Spleen (tissue), 11 donors: Measurements from ENCODE around the gene PLK3. TPM values are rescaled to one million over a fixed set of nuclear protein-coding genes. Genes with fewer than 3 reads are reported as not detected.

Source experiments
- DNase-seq: peaks from one replicate; pipeline ENCODE4 v3.0.0-alpha.2; 2020
- H3K27ac ChIP-seq, 8 donors: fragments of 200-600 bp; sonication (generic) in 7 of 8; 1 replicate in 4 of 8; 2 replicates in 4 of 8; pipeline versions ENCODE4 v1.5.0 to v1.8.0; 2016 to 2021; ENCODE audit warnings: inconsistent platforms in 4 of 8, mild to moderate bottlenecking in 4 of 8, moderate library complexity in 1 of 8
- H3K27me3 ChIP-seq, 7 donors: fragments of 200-600 bp; sonication (generic) in 6 of 7; replicated peaks in 1 of 7; 1 replicate in 4 of 7; 2 replicates in 3 of 7; pipeline versions ENCODE4 v1.5.0 to v1.8.0; 2016 to 2021; ENCODE audit warnings: inconsistent platforms in 3 of 7, mild to moderate bottlenecking in 1 of 7
- H3K36me3 ChIP-seq, 6 donors: fragments of 200-600 bp; sonication (generic) in 5 of 6; 1 replicate in 4 of 6; 2 replicates in 2 of 6; pipeline versions ENCODE4 v1.5.0 to v1.8.0; 2016 to 2021; ENCODE audit warnings: inconsistent platforms in 2 of 6
- H3K4me1 ChIP-seq, 6 donors: fragments of 200-600 bp; sonication (generic) in 5 of 6; 1 replicate in 3 of 6; 2 replicates in 3 of 6; pipeline versions ENCODE4 v1.5.0 to v1.8.0; 2016 to 2021; ENCODE audit warnings: inconsistent platforms in 3 of 6
- H3K4me3 ChIP-seq, 8 donors: fragments of 200-600 bp; sonication (generic) in 7 of 8; 1 replicate in 4 of 8; 2 replicates in 4 of 8; pipeline versions ENCODE4 v1.5.0 to v1.8.0; 2016 to 2021; ENCODE audit warnings: inconsistent platforms in 4 of 8, mild to moderate bottlenecking in 4 of 8, moderate library complexity in 2 of 8
- H3K9me3 ChIP-seq, 8 donors: fragments of 200-600 bp; sonication (generic) in 7 of 8; 1 replicate in 4 of 8; 2 replicates in 4 of 8; pipeline versions ENCODE4 v1.5.0 to v1.8.0; 2016 to 2021; ENCODE audit warnings: inconsistent platforms in 4 of 8
- CTCF ChIP-seq, 11 experiments: fragments of 200-600 bp in 7 of 11; fragments of 450-650 bp in 4 of 11; sonication (generic) in 4 of 11; IDR thresholded peaks in 8 of 11; conservative IDR thresholded peaks in 3 of 11; 1 replicate in 7 of 11; 2 replicates in 4 of 11; pipeline versions ENCODE4 v1.4.0 to v1.8.0; 2016 to 2021; ENCODE audit warnings: antibody characterized with exemption in 11 of 11, inconsistent platforms in 4 of 11, mild to moderate bottlenecking in 1 of 11
- POLR2A ChIP-seq, 3 donors: fragments of 450-650 bp; IDR thresholded peaks; one replicate each; pipeline ENCODE4 v1.5.1; 2017; ENCODE audit warnings: antibody characterized with exemption in 3 of 3, mild to moderate bottlenecking in 1 of 3
- POLR2AphosphoS5 ChIP-seq, 3 donors: sonication (generic); formaldehyde crosslinking; IDR thresholded peaks; one replicate each; pipeline ENCODE4 v1.5.1; 2017; ENCODE audit warnings: antibody characterized with exemption in 3 of 3
- WGBS, 5 donors: extraction: QIAGEN DNeasy Blood & Tissue Kit in 3 of 5; methylation state at CpG; one replicate each; pipeline versions ENCODE4 v1.1.5 to v1.1.7; 2013 to 2018; 5-methylcytosine and 5-hydroxymethylcytosine counted together
- intact Hi-C: fragments of 100-400 bp; cut with DNase I; formaldehyde crosslinking; loops from one replicate; pipeline ENCODE4 v1.15.0; 2023; ENCODE audit warnings: low total_unique reads
- polyA plus RNA-seq, 3 donors: library from polyadenylated mRNA; stranded (reverse); fragments of 200-250 nt; gene quantifications; one replicate each; pipeline ENCODE4 v1.2.1, GENCODE V29; 2013
- total RNA-seq, 7 donors: library from RNA; depleted of rRNA in 3 of 7; stranded (reverse); fragments of >200 nt in 3 of 7; fragmentation: NEBNext Ultra II Directional in 4 of 7; extraction: Animal tissue kit (Norgen Biotek cat#: 25700) in 4 of 7; gene quantifications; one replicate each; pipeline versions ENCODE4 v1.1.0 to v1.2.1, GENCODE V29; 2016 to 2021
- donor health status: healthy with polysubstance abuse.
- donor health status: DM: no; HTN: no; CAD: no; lungs with moderate emphysema.
- donor health status: DM: no; HTN: no; CAD: no.
- donor health status: Bipolar disorder and iron deficiency.
- donor health status: healthy.
- donor health status: DM: no; HTN: no; CAD: no.
- donor health status: DM: yes; HTN: yes; CAD: no.

The PLK3 gene
- total and polyA plus RNA-seq, 10 donors: 14.7 to 51.7 (median 27.6) TPM

- no peak overlapping the region for H3K27ac ChIP-seq
- 94 to 97% (median 96%) methylated on average over 16 to 21 of the region's 21 CpGs for WGBS, 5 donors
- H3K27me3 ChIP-seq: no peaks in the 10 kb centered on the region
- no peaks in the 10 kb centered on the region for H3K9me3 ChIP-seq
- H3K36me3 ChIP-seq: no peaks in the 10 kb centered on the region
- DNase-seq: peak; percentile 74
- no peak for TF ChIP-seq POLR2AphosphoS5 (IDR thresholded peaks at IDR 0.05)
- no peak for TF ChIP-seq CTCF (IDR thresholded peaks at IDR 0.05 in 8 of 11, conservative IDR thresholded peaks at IDR 0.05 in 3 of 11)
- TF ChIP-seq POLR2A (IDR thresholded peaks at IDR 0.05): no peak
- no peak overlapping the region for H3K4me3 ChIP-seq
- intact Hi-C loops: no loop called here
- H3K4me1 ChIP-seq: peaks cover 0 to 62% (median 25%) of the 10 kb centered on the region in 6 donors
Observed at GRCh38 chr1:44828003-44828651, 27.9 kb downstream of the PLK3 start.

DNA sequence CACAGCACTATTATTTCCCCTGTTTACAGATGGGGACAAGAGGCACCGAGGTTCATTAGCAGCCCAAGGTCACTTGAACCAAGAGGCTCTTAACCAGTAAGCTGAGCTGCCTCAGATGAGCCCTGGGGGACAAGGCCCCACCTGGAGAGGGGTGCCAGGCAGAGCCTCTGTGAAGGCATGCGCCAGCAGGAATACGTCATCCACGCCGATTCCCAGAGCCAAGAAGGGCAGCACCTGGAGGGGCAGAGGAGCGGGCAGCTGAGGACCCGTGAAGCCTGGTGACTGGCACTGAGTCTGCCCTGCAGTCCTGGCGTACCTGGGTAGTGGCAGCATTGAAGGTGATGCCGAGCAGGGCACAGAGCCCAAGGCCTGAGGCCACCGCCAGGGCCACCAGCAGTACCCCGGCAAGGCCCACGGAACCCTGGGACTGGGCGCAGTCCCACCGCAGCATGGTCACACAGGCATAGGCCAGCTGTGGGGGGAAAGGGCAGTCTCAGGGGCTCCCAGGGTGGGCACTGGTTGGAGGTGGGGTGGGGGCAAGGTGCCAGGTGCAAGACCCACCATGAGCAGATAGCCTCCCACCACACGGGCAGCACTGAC lies 28.8 kb downstream of the PLK3 start:
- H3K27me3 ChIP-seq: no peaks in the 10 kb centered on the region
- no peak overlapping the region for H3K4me3 ChIP-seq
- no peak for TF ChIP-seq POLR2AphosphoS5 (IDR thresholded peaks at IDR 0.05)
- no peak for TF ChIP-seq POLR2A (IDR thresholded peaks at IDR 0.05)
- no peak for TF ChIP-seq CTCF (IDR thresholded peaks at IDR 0.05 in 8 of 11, conservative IDR thresholded peaks at IDR 0.05 in 3 of 11)
- DNase-seq: peak; percentile 70
- H3K4me1 ChIP-seq: peaks cover 0 to 70% (median 29%) of the 10 kb centered on the region in 6 donors
- H3K36me3 ChIP-seq: no peaks in the 10 kb centered on the region
- no peaks in the 10 kb centered on the region for H3K9me3 ChIP-seq
- WGBS, 5 donors: 83 to 97% (median 95%) methylated on average over 5 to 15 of the region's 15 CpGs
- intact Hi-C loops: no loop called here
- H3K27ac ChIP-seq: no peak overlapping the region

DNA sequence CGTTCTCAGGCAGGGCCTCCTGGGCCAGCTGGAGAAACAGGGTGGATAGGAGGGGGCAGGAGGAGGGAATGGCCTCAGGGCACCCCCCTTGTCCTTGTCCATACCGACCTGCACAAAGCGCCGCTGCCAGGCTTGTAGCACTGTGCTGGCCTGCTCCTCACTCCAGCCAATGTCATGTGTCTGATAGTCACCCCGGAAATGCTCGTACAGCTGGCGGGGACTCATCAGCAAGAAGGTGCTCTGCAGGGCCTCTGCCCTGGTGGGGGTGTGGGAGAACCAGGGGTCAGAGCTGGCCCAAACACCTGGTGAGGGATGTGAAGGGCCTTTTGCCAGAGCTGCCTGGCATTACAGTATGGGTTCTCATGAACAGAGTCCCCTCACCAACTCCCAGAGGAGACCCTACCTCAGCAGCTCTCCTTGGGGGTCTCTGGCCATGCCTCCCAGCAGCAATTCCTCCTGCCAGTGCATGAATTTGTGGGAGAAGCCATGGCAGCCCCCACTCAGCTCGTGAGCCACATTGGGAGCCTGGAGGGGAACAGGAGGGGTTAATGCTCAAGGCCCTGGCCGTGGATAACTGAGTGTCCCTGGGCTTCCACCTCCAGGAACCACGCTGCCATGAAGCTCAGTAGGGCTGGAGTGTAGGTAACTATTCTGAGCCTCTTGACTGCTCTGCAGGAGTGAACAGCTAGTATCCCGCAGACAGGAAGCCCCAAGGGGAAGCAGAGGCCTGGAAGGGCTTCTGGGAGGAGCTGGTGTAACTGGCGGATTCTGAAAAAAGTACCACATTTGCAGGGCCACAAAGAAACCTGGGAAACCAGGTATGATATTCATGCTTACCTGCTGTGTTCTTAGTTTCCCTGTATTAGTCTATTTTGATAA lies 29.6 kb downstream of the PLK3 start:
- DNase-seq: peak; percentile 69
- WGBS, 5 donors: 53 to 91% (median 70%) methylated on average over 9 to 12 of the region's 12 CpGs
- no peaks in the 10 kb centered on the region for H3K36me3 ChIP-seq
- H3K9me3 ChIP-seq: no peaks in the 10 kb centered on the region
- H3K4me1 ChIP-seq: peaks cover 0 to 78% (median 32%) of the 10 kb centered on the region in 6 donors
- no peak overlapping the region for H3K4me3 ChIP-seq
- H3K27ac ChIP-seq: no peak overlapping the region
- intact Hi-C loops: no loop called here
- no peaks in the 10 kb centered on the region for H3K27me3 ChIP-seq
- TF ChIP-seq POLR2AphosphoS5 (IDR thresholded peaks at IDR 0.05) (no peak), CTCF (IDR thresholded peaks at IDR 0.05 in 8 of 11, conservative IDR thresholded peaks at IDR 0.05 in 3 of 11) (no peak), POLR2A (IDR thresholded peaks at IDR 0.05) (no peak)

DNA sequence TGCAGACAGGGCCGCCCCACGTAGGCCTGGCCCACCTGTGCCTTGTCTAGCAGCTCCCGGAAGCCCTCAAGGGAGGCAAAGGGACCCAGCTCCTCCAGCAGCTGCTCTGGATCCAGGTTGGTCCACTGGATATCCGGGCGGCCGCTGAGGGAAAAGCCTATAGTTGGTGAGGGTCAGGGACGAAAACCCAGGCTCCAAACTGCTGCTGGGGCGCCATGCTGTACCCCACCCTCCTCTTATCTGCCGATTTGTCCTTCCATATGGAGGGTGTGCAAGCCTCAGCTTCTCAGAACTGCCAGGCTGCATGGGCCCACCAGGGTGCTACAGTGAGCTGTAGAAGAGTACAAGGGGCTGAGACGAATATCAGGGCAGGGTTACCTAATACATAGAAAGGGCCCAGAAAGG lies 30.7 kb downstream of the PLK3 start:
- H3K27ac ChIP-seq: no peak overlapping the region
- no peaks in the 10 kb centered on the region for H3K36me3 ChIP-seq
- intact Hi-C loops: no loop called here
- peaks cover 0 to 85% (median 35%) of the 10 kb centered on the region in 6 donors for H3K4me1 ChIP-seq
- WGBS, 5 donors: 73 to 88% (median 82%) methylated on average over 10 of the region's 10 CpGs
- no peak overlapping the region for H3K4me3 ChIP-seq
- peak; percentile 67 for DNase-seq
- no peaks in the 10 kb centered on the region for H3K9me3 ChIP-seq
- no peaks in the 10 kb centered on the region for H3K27me3 ChIP-seq
- TF ChIP-seq POLR2AphosphoS5 (IDR thresholded peaks at IDR 0.05) (no peak), POLR2A (IDR thresholded peaks at IDR 0.05) (no peak), CTCF (IDR thresholded peaks at IDR 0.05 in 8 of 11, conservative IDR thresholded peaks at IDR 0.05 in 3 of 11) (no peak)
